ENCODE results near the gene OSBP2. TPM values are rescaled to one million over a fixed set of nuclear protein-coding genes. Genes with fewer than 3 reads are reported as not detected.

Gene OSBP2
- total RNA-seq, 1 donor from 2014 or later = 0.35 TPM

GRCh38 chr22:30884211-30885000, 189.7 kb downstream of the OSBP2 start:
- H3K4me1 Mint-ChIP-seq = no peaks in the 10 kb centered on the region
- CTCF ChIA-PET = no interaction called here
- H3K4me3 Mint-ChIP-seq = no peak overlapping the region
- no peak for ATAC-seq (ENCODE audit: low read depth)
- intact Hi-C loops (cut with micrococcal nuclease) = no loop called here
- peaks cover 4% of the 10 kb centered on the region for H3K36me3 Mint-ChIP-seq (ENCODE audit: low read depth)
- no peak for DNase-seq
- H3K27ac Mint-ChIP-seq = no peak overlapping the region
- TF ChIP-seq CTCF (IDR thresholded peaks at IDR 0.05) = no peak
- no peaks in the 10 kb centered on the region for H3K9me3 Mint-ChIP-seq
- POLR2A ChIA-PET = no interaction called here
- H3K27me3 Mint-ChIP-seq = no peaks in the 10 kb centered on the region

GRCh38 chr22:30885001-30885366, 190.3 kb downstream of the OSBP2 start:
- Mint-ChIP-seq H3K27me3 (no peaks in the 10 kb centered on the region), H3K9me3 (no peaks in the 10 kb centered on the region), H3K36me3 (ENCODE audit: low read depth) (peaks cover 4% of the 10 kb centered on the region), H3K27ac (no peak overlapping the region), H3K4me3 (no peak overlapping the region), H3K4me1 (no peaks in the 10 kb centered on the region)
- CTCF ChIA-PET = no interaction called here
- DNase-seq (no peak), ATAC-seq (ENCODE audit: low read depth) (no peak)
- TF ChIP-seq CTCF (IDR thresholded peaks at IDR 0.05) = no peak
- intact Hi-C loops (cut with micrococcal nuclease) = no loop called here
- POLR2A ChIA-PET = no interaction called here

GRCh38 chr22:30885591-30885990, 190.9 kb downstream of the OSBP2 start:
- no peak for TF ChIP-seq CTCF (IDR thresholded peaks at IDR 0.05)
- intact Hi-C loops (cut with micrococcal nuclease) = no loop called here
- no peaks in the 10 kb centered on the region for H3K27me3 Mint-ChIP-seq
- H3K9me3 Mint-ChIP-seq = no peaks in the 10 kb centered on the region
- no peak overlapping the region for H3K4me3 Mint-ChIP-seq
- POLR2A ChIA-PET = no interaction called here
- no peak for DNase-seq
- H3K4me1 Mint-ChIP-seq = no peaks in the 10 kb centered on the region
- H3K27ac Mint-ChIP-seq = no peak overlapping the region
- CTCF ChIA-PET = no interaction called here
- H3K36me3 Mint-ChIP-seq (ENCODE audit: low read depth) = peaks cover 4% of the 10 kb centered on the region
- no peak for ATAC-seq (ENCODE audit: low read depth)

GRCh38 chr22:30887453-30887852, 192.8 kb downstream of the OSBP2 start:
- ChIA-PET POLR2A (no interaction called here), CTCF (interaction anchor here (0.7 kb wide), 1 partner anchor 33 kb away, joined by 3 read pairs; no protein-coding TSS in a partner anchor)
- Mint-ChIP-seq H3K4me1 (no peaks in the 10 kb centered on the region), H3K4me3 (no peak overlapping the region), H3K36me3 (ENCODE audit: low read depth) (peaks cover 4% of the 10 kb centered on the region), H3K27ac (no peak overlapping the region), H3K9me3 (no peaks in the 10 kb centered on the region), H3K27me3 (no peaks in the 10 kb centered on the region)
- intact Hi-C loops (cut with micrococcal nuclease) = no loop called here
- no peak for DNase-seq
- ATAC-seq (ENCODE audit: low read depth) = no peak
- no peak for TF ChIP-seq CTCF (IDR thresholded peaks at IDR 0.05)

DNA sequence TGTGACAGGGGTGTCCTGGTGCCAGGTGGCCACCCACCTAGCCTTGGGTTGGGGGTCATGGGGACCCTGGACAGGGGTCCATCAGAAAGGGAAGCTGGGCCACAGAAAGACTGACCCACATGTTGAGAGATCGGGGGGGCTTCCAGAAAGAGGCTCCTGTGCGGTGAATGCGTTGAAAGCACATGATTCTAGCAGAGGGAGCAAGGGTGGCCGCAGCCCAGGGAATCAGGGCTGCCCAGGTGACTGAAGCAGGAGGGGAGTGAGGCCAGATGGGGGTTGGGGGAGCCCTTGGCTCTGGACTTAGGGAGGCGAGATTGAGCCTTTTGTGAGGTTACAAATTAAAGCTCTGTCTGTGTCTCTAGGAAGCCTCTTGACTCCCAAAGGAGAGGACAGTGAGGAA, 193.2 kb downstream of the OSBP2 start:
- no peak for TF ChIP-seq CTCF (IDR thresholded peaks at IDR 0.05)
- DNase-seq (no peak), ATAC-seq (ENCODE audit: low read depth) (no peak)
- ChIA-PET CTCF (interaction anchor here (0.7 kb wide), 1 partner anchor 33 kb away, joined by 3 read pairs; no protein-coding TSS in a partner anchor), POLR2A (no interaction called here)
- intact Hi-C loops (cut with micrococcal nuclease) = no loop called here
- no peak overlapping the region for H3K4me3 Mint-ChIP-seq
- H3K27me3 Mint-ChIP-seq = no peaks in the 10 kb centered on the region
- H3K27ac Mint-ChIP-seq = no peak overlapping the region
- H3K4me1 Mint-ChIP-seq = no peaks in the 10 kb centered on the region
- no peaks in the 10 kb centered on the region for H3K9me3 Mint-ChIP-seq
- peaks cover 4% of the 10 kb centered on the region for H3K36me3 Mint-ChIP-seq (ENCODE audit: low read depth)
